Hepatocyte (in vitro differentiated cells): Measurements from ENCODE around the gene FAXDC2.

Source experiments
- EZH2 ChIP-seq: fragments of 200-600 bp; sonication (generic); IDR thresholded peaks from 2 replicates; pipeline ENCODE4 v1.6.1; 2016; ENCODE audit warnings: antibody characterized with exemption, mild to moderate bottlenecking, borderline replicate concordance
- TF ChIP-seq, protein P1 (sequence below): fragments of 200-600 bp; sonication (generic); IDR thresholded peaks from 2 replicates; pipeline ENCODE4 v1.5.1; 2016; ENCODE audit warnings: antibody characterized with exemption, mild to moderate bottlenecking; ENCODE audit not compliant: poor library complexity

DNA sequence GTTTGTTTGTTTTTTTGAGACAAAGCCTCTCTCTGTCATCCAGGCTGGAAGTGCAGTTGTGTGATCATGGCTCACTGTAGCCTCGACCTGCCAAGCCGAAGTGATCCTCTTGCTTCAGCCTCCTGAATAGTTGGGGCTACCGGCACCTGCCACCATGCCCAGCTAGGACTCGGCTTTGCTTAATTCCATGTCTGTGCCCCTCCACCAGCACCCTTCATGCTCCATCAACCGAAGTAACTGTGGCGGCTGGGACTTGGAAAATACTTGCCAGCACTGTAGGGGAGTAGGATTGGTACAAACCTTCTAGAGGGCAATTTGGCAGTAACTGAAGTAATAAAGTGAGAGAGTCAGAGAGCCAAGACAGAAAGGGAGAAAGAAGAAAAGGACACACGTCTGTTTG lies 19.0 kb downstream of the FAXDC2 start:
- TF ChIP-seq, protein P1, sequence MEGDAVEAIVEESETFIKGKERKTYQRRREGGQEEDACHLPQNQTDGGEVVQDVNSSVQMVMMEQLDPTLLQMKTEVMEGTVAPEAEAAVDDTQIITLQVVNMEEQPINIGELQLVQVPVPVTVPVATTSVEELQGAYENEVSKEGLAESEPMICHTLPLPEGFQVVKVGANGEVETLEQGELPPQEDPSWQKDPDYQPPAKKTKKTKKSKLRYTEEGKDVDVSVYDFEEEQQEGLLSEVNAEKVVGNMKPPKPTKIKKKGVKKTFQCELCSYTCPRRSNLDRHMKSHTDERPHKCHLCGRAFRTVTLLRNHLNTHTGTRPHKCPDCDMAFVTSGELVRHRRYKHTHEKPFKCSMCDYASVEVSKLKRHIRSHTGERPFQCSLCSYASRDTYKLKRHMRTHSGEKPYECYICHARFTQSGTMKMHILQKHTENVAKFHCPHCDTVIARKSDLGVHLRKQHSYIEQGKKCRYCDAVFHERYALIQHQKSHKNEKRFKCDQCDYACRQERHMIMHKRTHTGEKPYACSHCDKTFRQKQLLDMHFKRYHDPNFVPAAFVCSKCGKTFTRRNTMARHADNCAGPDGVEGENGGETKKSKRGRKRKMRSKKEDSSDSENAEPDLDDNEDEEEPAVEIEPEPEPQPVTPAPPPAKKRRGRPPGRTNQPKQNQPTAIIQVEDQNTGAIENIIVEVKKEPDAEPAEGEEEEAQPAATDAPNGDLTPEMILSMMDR: no peak
- TF ChIP-seq EZH2: no peak
